ENCODE measurements around the gene ERCC3.

- no peak for TF ChIP-seq CTCF (IDR thresholded peaks at IDR 0.05)
- no peak for TF ChIP-seq POLR2AphosphoS5 (IDR thresholded peaks at IDR 0.05)
Measured at GRCh38 chr2:127255721-127256120, 38.2 kb downstream of the ERCC3 start.

Measured in upper lobe of left lung (tissue), 4 donors.